ENCODE data around the gene UBE2I.

- no peak for TF ChIP-seq POLR2A (IDR thresholded peaks at IDR 0.05)
- TF ChIP-seq CTCF (IDR thresholded peaks at IDR 0.05): no peak
Observed at GRCh38 chr16:1337486-1337885, 28.1 kb downstream of the UBE2I start.
